Keratinocyte (primary cell): ENCODE results near the gene GNAL.

Experiments
- EZH2 ChIP-seq: IDR thresholded peaks from one replicate; pipeline ENCODE4 v1.6.1; 2012; ENCODE audit warnings: inconsistent platforms, mild to moderate bottlenecking, low read length, moderate library complexity
- TF ChIP-seq, protein P1 (sequence below), 3 experiments: IDR thresholded peaks in 1 of 3; conservative IDR thresholded peaks in 1 of 3; optimal IDR thresholded peaks in 1 of 3; 2 replicates in 2 of 3; 3 replicates in 1 of 3; pipeline versions ENCODE3 to v1.5.1; 2011; ENCODE audit warnings: low read length in 3 of 3, mild to moderate bottlenecking in 3 of 3, moderate library complexity in 2 of 3, control low read depth in 1 of 3, inconsistent platforms in 1 of 3; ENCODE audit not compliant: insufficient read depth in 2 of 3; ENCODE audit errors: extremely low read depth in 1 of 3

DNA sequence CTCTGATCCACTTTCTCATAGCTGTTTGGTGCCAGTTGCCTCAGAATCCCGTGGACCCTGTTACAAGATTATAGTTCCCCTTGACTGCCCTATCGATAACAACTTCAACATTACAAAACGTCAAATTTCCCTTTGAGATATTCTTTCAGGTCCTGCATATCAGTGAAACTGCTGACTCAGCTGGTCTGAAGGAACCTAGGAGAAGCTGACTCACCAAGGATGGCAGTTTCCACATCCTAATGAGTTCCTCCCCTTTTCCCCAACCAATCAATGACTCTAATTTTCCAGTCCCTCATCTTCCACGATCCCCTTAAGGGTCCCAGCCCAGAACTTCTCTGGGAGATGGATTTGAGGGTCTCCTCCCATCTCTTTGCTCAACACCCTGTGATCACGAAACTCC is 27.6 kb upstream of the GNAL start:
- TF ChIP-seq, protein P1, sequence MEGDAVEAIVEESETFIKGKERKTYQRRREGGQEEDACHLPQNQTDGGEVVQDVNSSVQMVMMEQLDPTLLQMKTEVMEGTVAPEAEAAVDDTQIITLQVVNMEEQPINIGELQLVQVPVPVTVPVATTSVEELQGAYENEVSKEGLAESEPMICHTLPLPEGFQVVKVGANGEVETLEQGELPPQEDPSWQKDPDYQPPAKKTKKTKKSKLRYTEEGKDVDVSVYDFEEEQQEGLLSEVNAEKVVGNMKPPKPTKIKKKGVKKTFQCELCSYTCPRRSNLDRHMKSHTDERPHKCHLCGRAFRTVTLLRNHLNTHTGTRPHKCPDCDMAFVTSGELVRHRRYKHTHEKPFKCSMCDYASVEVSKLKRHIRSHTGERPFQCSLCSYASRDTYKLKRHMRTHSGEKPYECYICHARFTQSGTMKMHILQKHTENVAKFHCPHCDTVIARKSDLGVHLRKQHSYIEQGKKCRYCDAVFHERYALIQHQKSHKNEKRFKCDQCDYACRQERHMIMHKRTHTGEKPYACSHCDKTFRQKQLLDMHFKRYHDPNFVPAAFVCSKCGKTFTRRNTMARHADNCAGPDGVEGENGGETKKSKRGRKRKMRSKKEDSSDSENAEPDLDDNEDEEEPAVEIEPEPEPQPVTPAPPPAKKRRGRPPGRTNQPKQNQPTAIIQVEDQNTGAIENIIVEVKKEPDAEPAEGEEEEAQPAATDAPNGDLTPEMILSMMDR (optimal IDR thresholded peaks at IDR 0.05 in 1 of 3, IDR thresholded peaks at IDR 0.05 in 1 of 3, conservative IDR thresholded peaks at IDR 0.05 in 1 of 3; ENCODE audit: extremely low read depth in 1 of 3, insufficient read depth in 2 of 3, low read length in 3 of 3) = no peak
- TF ChIP-seq EZH2 = no peak
